D721Med (cell line): Measurements from ENCODE around the gene RNASE13.

Source experiments
- DNase-seq: peaks from one replicate; pipeline ENCODE4 v3.0.0; 2011; ENCODE audit warnings: low spot score; ENCODE audit not compliant: insufficient read length
- FAIRE-seq: peaks from 2 replicates; lab custom pipeline; 2011; peaks lifted over from hg19 to GRCh38; lab: Jason Lieb, UNC
- TF ChIP-seq, protein P1 (sequence below): IDR thresholded peaks from 2 replicates; pipeline ENCODE4 v1.5.1; 2012; ENCODE audit warnings: mild to moderate bottlenecking, control low read depth; ENCODE audit not compliant: insufficient read depth; ENCODE audit errors: missing control alignments

Gene RNASE13

DNA sequence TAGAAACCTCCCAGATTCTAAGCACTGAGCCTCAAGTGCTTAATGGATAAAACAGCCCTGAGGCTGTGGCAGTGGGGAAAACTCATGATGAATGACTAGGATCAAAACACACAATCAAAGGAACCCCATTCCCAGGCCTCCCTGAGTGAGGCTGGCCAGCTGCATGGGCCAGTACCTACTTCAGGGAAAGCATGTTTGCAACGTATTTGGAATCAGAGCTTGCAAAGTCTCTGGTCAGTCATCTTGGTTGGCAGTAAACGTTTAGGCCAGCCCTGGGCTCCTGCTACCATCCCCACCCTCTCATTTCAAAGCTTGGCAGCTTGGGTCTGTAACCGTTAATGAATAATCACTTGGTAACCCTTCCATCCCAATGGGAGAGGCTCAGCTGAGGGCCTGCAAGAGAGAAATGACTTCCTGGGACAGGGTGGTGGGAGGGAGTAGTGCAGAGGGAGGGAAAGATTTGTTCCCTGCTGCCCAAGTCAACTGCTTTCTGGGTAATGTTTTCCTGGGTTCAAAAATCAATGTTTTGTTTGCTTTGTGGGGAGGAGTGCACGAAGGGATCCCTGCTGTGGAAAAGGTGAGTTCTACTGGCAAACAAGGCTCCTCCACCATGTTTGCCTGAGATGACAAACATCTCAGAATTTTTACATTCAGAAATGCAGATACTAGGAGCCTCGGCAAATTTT lies 21.0 kb upstream of the RNASE13 start:
- TF ChIP-seq, protein P1, sequence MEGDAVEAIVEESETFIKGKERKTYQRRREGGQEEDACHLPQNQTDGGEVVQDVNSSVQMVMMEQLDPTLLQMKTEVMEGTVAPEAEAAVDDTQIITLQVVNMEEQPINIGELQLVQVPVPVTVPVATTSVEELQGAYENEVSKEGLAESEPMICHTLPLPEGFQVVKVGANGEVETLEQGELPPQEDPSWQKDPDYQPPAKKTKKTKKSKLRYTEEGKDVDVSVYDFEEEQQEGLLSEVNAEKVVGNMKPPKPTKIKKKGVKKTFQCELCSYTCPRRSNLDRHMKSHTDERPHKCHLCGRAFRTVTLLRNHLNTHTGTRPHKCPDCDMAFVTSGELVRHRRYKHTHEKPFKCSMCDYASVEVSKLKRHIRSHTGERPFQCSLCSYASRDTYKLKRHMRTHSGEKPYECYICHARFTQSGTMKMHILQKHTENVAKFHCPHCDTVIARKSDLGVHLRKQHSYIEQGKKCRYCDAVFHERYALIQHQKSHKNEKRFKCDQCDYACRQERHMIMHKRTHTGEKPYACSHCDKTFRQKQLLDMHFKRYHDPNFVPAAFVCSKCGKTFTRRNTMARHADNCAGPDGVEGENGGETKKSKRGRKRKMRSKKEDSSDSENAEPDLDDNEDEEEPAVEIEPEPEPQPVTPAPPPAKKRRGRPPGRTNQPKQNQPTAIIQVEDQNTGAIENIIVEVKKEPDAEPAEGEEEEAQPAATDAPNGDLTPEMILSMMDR = no peak
- no peak for FAIRE-seq
- DNase-seq = no peak

DNA sequence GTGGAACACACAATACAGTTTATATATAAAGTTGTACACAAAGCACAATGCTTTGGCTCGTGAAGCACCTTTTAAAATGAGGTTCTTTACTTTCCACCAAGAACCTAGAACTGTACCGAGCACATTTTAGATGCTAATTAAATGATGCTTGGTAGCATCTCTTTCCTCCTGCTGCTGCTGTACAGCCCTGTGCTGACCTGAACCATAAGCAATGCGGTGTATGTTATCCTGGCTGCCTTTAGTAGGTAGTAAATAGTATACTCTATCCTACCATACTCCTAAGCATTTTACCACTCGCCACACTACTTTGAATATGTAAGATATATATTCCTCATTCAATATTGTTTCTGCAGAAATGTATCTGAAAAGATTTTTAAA lies 20.1 kb upstream of the RNASE13 start:
- no peak for DNase-seq
- TF ChIP-seq, protein P1 = no peak
- FAIRE-seq = no peak

DNA sequence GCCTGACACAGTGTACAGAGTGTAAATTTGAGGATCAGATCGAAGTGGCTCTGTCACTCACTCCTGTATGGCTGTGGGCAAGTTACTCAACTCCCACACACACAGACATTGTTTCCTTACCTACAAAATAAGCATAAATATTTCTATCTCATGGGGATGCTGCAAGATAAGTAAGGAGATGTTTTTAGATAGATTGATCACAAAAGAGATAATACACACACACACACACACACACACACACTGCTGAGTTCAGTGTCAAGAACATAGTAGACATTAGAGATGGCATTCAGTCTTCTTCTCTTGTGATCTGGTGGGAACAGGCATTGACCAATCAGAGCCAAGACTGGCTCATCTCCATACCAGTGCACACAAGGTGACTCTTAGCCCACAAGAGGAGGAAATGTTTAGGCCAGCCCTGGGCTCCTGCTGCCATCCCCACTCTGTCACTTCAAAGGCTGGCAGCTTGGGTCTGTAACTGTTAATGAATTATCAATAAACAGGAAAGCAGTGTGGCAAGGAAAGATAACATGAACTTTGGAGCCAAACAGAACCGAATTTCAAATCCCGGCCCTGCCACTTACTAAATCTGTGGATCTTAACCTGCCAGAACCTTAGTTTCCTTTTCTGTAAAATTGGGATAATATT lies 19.6 kb upstream of the RNASE13 start:
- DNase-seq (no peak), FAIRE-seq (no peak)
- TF ChIP-seq, protein P1 = no peak

DNA sequence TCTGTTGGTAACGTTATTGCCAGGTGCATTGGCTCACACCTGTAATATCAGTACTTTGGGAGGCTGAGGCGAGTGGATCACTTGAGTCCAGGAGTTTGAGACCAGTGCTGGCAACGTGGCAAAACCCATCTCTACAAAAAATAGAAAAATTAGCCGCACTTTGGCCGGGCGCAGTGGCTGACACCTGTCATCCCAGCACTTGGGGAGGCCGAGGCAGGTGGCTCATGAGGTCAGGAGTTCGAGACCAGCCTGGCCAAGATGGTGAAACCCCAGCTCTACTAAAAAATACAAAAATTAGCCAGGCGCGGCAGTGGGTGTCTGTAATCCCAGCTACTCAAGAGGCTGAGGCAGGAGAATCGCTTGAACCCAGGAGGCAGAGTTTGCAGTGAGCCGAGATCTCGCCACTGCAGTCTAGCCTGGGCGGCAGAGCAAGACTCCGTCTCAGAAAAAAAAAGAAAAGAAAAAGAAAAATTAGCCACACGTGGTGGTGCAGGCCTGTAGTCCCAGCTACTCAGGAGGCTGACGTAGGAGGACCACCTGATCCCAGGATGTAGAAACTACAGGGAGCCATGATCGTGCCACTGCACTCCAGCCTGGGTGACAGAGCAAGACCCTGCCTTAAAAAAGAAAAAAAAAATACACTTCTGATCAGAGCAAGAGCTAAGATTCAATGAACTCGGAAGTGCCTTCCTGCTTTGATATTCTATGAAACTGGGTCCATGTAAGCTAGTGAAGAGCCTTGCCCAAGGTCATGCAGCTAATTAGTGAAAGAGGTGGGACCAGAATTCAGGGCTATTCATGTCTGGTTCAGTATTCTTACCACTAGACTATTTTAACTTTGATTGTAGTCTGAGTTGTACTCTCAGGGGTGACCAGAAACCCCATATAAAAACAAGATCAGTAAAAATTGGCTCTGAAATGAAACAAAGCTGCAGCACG lies 18.8 kb upstream of the RNASE13 start:
- no peak for DNase-seq
- TF ChIP-seq, protein P1 = no peak
- FAIRE-seq = no peak

DNA sequence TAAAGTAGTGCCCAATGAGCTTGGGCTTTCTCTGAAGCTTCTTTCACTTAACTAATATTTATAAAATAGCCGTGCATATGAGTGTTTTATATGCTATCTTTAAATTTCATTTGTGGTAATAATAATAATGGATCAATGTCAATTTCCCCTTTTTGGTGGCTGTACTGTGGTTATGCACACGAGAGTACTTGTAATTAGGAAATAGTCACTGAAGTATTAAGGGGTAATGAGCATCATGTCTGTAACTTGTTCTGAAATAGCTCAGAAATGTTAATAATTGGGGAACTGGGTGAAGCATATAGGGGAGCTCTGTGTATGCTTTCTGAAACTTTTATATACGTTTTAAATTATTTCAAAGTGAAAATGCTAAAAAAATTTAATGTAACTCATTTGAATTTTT lies 16.0 kb upstream of the RNASE13 start:
- TF ChIP-seq, protein P1 = no peak

DNA sequence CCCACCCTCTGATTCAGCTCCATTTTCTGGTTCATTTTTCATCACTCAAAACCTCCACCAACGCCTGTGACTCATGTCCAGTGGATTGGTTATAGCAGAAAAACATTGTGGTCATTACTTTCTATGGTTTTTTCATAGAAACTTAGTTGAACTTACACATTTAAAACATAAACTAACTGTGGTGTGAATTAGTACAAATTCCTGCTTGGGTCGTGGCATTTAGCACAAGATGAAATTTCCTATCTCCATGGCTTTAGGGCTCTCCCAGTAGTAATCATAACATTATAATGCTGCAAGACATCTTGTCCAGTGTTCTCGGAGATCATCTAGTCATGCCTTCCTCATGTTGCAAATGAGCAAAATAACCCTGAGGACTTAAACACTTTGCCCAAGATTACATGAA lies 14.7 kb upstream of the RNASE13 start:
- DNase-seq (no peak), FAIRE-seq (no peak)
- TF ChIP-seq, protein P1 = no peak

More for the DNA sequence above, 16.0 kb upstream of the RNASE13 start:
- DNase-seq (no peak), FAIRE-seq (no peak)
